Activated CD8-positive, alpha-beta memory T cell treated with anti-CD3 and anti-CD28 coated beads for 4 hours (primary cell): ENCODE data around the gene KCNJ15.

Source experiments
- DNase-seq, 2 donors: peaks; one replicate each; pipeline ENCODE4 v3.0.0-alpha.2; 2020; ENCODE audit warnings: low read depth in 2 of 2

Gene KCNJ15

DNA sequence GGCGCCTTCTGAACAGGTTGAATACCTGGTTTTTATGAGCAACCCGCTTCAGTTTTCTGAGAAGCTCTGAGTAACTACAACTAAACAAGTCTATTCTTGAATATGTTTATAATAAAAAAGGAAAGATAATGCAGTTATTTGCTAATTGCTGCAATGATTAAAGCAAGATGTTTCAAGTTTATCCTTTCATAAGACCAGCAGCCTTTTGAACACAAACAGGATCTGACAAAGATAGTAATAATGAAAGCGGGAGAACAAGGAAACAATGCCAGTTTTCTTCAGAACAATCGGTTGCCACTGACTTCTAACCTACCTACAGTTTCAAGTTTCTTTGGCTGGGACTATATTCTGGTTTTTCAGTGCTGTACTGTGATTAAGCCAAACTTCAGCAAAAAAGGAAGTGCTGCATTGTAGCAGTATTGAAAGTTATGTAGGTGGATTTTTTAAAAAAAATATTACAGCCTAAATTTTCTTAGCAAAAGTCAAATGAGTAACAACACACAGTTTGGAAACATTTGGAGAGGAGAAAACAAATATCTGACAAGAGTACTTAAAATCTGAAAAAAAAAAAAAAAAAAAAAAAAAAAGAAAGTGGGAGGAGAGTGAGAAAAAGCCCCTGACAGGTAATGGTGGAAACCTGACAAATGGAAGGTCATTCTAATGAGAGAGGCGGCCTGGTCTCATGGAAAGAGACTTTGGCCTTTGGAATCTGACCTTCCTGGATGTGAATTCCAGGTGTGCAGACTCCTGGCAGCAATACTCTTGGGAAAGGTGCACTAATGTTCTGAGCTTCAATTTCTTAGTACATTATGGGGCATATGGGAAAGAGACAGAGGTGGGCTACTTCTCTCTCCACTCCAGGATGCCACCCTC, 11.4 kb downstream of the KCNJ15 start:
- DNase-seq, result no peak

- no peak for DNase-seq
These were observed 12.2 kb downstream of the KCNJ15 start for GRCh38 chr21:38268864-38269575.

DNA sequence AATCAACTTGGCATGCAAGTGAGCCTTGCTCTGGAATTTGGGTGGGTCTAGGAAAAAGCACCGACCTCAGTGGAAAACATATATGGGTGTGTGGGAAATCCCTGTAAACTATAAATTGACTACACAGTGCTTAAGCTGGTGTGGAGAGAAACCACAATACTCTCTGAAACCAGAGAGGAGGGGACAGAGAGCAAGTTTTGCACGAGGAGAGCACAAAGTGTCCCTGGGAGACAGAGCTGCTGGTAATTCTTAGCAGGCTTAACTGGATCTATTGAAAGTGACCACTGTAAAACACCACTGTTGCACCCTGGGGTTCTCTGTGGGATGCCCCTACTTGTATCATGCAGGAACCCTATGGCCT, 12.8 kb downstream of the KCNJ15 start:
- no peak for DNase-seq

GRCh38 chr21:38272215-38272614, 15.4 kb downstream of the KCNJ15 start:
- no peak for DNase-seq

- no peak for DNase-seq
These were observed 17.2 kb downstream of the KCNJ15 start for GRCh38 chr21:38273745-38274542.

DNA sequence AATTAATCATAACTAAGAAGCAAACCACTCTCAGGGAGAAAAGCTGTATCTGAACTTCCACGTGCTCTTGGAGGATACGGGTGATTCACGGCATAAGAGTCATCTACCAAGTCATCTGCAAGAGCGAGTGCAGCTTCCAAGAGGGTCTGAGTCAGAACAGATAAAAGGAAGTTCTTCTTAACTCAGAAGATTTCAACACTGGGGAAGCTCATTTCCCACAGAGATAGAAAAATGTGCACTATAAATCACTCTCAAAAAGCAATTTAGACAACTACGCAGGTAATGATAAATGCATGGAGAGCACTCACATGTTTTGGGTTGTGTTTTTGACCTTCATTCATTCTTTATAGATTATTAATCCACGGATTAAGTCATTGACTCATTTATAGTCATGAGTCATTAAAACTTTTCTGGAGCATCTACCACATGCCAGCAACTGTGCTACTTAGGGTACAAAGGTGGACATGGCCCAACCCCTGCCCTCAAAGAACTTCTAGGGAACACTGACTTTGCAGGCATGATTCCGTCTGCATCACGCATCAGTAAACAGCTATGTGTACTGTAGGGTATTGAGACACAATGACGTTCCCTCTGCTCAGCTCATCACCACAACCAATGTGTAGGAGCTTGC, 20.8 kb downstream of the KCNJ15 start:
- no peak for DNase-seq

- DNase-seq, result no peak
These were observed 23.7 kb downstream of the KCNJ15 start for GRCh38 chr21:38280454-38280853.

DNA sequence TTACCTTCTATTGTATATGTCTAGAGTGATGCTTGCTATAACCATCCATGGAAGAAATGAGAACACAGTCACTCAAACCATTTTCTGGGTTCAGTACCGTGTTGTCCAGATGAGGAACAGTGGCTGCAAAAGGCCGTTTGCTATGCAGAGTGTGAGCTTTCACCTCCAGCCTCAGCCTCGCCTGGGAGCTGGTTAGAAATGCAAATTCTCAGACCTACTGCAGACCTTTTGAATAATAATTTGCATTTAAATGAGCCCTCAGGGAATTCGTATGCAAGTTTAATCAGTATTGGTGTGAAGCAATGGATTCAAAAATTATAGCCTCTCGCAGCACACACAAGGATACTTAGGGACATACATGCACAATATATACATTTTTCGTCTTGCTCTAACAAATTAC, 24.1 kb downstream of the KCNJ15 start:
- no peak for DNase-seq

DNA sequence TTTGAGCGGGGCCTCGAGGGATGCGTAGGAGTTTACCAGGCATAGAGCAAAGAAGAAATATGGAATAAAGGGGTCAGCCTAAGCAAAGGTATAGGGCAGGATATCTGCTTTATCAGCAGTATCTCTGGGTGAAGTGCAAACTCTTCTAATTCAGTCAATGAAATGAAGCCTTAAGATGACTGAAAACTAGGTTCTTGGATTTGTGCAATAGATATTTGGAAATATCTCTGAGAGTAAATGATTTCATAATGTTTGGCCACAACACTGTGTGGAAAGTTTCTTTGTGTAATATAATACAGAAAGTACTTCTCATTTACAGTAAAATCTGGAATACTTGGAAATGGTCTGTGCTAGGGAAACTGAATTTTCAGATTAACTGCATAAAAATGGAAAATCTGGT, 26.1 kb downstream of the KCNJ15 start:
- DNase-seq, result no peak

DNA sequence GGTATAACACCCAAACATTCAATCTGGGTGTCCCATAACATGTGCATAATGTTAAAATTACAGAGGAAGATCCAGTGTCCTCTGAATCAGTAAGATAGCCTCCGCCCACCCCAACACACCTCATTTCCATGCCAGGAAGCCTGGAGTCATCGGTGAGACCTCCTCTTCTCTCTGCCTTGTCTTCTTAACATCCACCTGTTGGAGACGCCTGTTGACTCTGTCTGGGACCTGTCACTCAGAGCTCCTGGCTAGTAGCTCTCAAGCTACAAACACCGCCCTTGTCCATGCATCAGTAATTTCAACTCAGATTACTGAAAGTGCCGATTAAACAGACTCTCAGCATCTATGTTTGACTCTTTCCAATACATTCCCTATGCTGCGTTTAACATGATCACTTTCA, 27.4 kb downstream of the KCNJ15 start:
- no peak for DNase-seq

GRCh38 chr21:38286739-38287471, 30.1 kb downstream of the KCNJ15 start:
- no peak for DNase-seq

- no peak for DNase-seq
These were observed 30.7 kb downstream of the KCNJ15 start for GRCh38 chr21:38287476-38287875.

GRCh38 chr21:38289705-38290485, 33.1 kb downstream of the KCNJ15 start:
- no peak for DNase-seq

- DNase-seq, result no peak
These were observed 34.0 kb downstream of the KCNJ15 start for GRCh38 chr21:38290809-38291208.

DNA sequence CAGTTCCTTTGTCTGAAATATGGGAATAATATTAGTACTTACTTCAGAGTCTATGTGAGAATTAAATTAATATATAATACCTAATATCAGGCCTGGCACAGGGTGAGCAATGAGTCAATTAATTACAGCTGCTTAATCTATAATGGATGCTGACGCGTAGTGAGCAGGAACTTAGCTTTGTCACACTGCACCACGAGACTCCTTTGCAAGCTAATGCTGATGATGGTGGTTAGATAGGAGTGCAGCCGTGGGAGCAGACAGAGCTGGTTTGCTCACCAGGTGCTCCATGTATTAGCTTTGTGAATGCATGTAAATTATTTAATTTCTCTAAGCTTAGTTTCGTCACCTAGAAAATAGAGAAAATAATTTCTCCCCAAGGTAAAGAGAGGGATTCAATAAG, 35.1 kb downstream of the KCNJ15 start:
- no peak for DNase-seq

GRCh38 chr21:38293113-38293512, 36.3 kb downstream of the KCNJ15 start:
- DNase-seq, result no peak

DNA sequence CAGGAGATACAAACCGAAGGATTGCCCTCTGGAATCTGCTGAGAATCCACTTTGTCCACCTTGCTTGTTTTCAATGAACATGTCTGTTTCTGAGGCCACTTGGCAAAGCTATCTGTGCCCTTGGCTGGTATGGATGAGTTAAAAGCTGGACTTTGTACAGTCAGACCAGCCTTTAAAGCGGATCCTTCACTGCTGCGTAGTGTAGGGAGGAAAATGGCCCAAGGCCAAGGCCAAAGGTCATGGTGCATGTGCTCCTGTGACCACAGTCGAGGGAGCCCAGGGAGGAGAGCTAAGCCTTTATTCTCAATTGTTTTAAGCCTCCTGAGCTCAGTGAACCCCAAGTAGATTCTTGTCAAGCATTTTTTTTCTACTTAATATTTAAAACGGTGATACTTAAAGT, 37.0 kb downstream of the KCNJ15 start:
- no peak for DNase-seq

DNA sequence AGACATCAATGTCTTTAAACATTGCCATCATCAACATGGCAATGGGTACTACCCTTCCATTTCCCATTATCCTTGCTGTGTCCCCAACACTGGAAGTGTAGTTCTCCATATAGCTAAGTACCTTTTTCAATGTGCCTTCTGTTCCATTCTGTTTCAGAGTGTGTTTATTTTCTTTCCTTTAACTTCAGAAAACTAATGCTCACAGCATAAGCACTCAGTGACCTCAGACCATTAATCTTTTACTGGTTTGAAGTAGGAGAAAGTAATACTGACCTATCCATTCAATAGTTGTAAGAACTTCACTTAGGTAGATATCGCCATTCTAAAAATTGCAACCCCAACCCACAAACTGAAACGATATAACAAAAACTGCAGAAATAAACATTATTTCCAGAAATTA, 37.8 kb downstream of the KCNJ15 start:
- DNase-seq, result no peak

GRCh38 chr21:38295997-38296764, 39.4 kb downstream of the KCNJ15 start:
- DNase-seq, result no peak

DNA sequence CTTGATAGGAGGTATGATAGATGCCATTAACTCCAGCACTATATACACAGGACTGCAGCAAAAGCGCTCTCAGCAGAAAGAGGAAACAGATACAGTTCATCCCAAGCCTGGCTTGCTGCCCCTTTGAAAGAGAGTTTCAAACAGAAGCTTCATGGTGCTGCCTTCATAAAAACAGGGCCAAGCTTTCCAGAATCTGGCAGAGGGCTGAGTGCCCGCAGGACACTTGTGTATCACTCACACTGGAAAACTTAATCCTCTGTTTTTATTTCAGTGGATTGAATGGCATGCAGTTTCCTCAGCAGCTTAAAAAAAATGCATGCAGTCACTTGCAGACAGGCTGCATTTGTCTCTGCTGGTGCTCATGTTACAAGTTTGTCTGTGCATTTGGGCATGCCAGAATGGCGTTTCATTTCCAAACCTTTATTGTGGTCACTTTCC, 40.4 kb downstream of the KCNJ15 start:
- no peak for DNase-seq
